DMS 273 (cell line): Measurements from ENCODE around the gene AP2B1.
A peak's percentile ranks its signal among the peaks of the same experiment; 100 is the strongest.
"Not testable (repeated sequence)": the region's sequence is repeated elsewhere in the genome, so short reads cannot be mapped to it uniquely, and the experiment has no call there.

Source experiments
- DNase-seq: peaks from one replicate; lab custom pipeline; 2025; ENCODE audit not compliant: unreplicated experiment; lab: John Stamatoyannopoulos, UW

Gene AP2B1

DNA sequence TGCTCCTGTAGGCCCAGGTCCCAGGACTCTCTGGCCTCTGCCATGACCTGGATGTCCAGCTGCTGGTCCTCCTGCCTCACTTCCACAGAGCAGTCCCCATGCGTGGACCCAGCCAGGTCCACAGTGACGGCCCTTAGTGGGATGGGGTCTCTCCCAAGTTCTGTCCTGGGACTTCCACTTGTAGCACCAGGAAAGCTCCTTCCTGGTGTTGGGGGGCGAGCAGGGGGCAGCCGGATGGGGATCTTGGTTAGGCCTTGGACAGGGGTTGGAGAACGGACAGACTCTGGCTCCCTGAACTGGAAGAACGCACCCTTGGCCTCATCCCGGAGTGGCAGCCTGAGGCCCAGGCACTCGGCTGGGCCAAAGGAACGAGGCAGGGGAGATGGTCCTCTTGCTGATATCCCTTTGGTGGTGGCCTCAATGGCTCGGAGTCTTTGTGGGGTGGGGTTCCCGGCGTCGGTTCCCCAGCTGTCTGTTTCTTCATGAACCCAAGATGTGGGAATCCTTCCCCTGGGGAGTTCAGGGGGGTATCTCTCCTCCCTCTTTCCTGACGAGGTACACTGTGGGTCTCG, 158.7 kb downstream of the AP2B1 start:
- DNase-seq, result no peak

GRCh38 chr17:35747540-35748017, 160.5 kb downstream of the AP2B1 start:
- peak; percentile 90 for DNase-seq

DNA sequence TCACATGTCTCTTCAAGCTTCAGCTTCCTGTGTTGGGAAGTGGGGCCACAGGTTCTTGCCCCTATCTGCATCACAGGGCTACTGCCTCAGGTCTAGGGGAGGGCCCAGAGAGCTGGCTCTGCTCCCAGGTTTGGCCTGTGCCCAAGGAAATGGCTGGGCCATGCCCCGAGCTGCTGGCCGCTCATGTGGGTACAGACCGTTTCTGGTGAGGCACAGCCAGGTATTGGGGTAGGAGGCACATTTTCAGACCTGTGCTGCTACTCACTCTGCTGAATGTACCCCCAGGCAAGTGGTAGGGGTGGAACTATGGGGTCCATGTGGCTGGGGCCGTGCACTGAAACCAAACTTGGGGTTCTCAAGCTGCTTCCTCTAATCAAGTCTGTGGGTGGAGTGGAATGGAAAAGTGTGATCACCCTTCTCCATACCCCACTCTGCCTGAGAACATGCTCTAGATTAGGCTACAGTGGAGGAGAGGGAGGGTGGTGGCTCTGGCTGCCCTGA, 161.3 kb downstream of the AP2B1 start:
- DNase-seq, result peak; percentile 50

GRCh38 chr17:35748979-35749378, 161.9 kb downstream of the AP2B1 start:
- DNase-seq, result no peak

GRCh38 chr17:35749560-35750412, 162.7 kb downstream of the AP2B1 start:
- DNase-seq, result peak; percentile 51

DNA sequence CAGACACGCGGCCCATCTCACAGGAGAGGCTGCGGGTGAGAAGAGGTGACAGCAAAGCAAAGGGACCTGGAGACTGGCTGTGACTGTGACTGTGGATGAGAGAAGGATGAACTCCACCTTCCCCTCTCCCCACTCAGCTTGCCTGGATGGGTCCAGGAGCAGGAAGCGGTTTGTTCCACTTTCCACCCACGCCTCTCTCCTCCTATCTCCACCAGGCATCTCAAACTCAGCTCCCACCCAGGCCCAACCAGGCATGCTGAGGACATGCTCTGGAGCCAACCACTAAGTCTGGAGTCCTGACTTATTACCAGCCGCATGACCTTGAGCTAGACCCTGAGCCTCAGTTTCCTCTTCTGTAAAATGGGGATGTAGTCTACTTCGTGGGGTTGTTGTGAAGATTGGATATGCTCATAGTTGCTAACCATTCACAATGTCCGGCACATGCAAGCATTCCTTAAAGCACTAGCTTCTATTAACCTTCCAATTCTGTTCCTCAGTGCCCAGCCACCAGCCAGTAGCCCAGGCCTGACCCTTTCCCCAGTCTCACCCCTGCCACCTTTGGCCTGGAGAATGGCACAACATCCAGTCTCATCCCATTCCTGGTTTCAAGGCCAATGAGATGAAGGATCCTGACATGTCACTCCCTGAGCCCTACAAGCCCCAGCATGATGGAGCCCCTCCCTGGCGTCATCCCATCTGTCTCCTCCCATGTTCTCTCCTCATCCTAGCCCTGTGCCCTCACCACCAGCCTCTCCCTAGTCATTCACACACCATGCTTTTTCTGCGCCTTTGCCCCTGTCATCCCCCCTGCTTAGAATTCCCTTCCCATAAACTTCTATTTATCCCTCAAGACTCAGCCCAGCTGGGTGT, 163.6 kb downstream of the AP2B1 start:
- DNase-seq, result peak; percentile 71

- DNase-seq, result not testable (repeated sequence)
These were observed 164.4 kb downstream of the AP2B1 start for GRCh38 chr17:35751541-35751940.

DNA sequence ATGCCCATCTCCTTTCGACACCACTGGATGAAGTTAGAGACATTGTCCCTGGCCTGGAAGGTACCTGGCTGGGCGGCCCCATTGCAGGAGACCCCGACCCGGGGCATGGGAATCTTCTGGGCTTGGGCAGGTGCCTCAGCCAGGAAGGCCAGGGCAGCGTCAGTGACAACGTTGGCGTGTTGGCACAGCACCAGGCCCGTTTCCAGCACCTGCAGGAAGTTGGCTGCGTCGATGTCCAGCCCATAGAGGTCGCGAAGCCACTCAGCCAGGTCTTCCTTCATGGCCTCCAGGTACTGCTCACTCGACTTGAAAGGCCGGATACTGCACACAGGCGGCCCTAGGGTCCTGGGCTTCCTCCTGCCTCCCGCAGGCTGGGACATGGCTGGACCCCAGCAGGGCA, 165.3 kb downstream of the AP2B1 start:
- no peak for DNase-seq

- no peak for DNase-seq
These were observed 166.0 kb downstream of the AP2B1 start, which contains the start of gene GAS2L2 for GRCh38 chr17:35752945-35753764. Gene GAS2L2, minus strand, starts transcription at chr17:35753239. Its CDS starts 389 bp downstream, at chr17:35752850.

DNA sequence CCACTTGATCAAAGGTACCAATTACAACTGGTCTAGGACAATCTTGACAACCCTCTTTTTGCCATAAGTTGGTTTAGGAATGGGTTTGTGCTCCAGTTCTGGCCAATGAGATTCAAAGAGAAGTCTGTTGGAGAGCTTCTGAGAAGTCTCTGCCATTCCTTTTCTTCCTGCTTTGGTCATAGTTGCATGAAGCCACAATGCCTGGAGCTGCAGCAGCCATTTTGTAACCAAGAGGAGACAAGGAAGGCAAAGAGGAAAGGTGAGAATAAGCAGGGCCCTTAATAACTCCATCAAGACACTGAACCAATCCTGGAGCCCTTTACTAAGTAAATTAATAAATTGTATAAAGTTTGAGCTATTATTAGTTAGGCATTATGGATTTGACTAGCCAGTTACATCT, 170.1 kb downstream of the AP2B1 start:
- DNase-seq, result no peak

DNA sequence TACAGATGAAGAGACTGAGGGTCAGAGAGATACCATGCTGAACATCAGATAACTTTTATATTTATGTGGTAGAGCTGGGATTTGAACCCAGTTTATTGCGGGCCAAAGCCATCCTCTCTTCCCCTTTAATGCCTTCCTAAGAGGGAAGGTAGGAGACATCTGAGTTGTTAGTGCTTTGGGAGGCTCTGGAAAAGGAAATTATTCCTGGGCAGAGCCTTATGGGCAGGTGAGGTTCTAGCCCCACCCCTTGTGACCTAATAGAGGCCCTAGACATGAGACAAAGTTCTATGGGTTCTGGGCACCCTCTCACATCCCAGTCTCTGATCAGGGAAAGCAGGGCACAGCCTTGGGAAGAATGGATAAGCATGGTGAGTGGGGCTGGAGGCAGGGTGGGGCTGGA, 173.5 kb downstream of the AP2B1 start, which contains the start of gene C17orf50:
Gene C17orf50, plus strand, starts transcription at position 301 of the 400 bp plus-strand sequence. Its CDS starts 55 bp downstream, at position 356.
- no peak for DNase-seq

DNA sequence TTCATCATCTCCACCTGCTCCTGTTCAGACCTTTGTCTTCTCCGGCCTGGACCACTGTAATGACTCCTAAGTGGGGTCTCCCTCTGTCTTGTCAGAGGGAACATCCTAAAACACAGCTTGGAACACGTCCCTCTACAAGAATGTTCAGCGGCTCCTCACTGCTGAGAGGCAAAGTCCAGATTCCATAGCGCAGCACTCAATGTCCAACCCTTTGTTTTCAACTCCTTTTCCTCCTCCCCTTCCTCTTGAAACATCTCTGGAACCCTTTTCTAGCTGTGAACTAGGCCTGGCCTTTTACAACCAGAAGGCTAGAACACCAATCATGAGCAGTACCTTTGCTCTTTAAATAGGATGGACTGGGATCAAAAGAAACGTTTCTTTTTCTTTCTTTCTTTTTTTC, 174.5 kb downstream of the AP2B1 start:
- DNase-seq, result no peak

- no peak for DNase-seq
These were observed 176.6 kb downstream of the AP2B1 start for GRCh38 chr17:35763767-35764122.

GRCh38 chr17:35764123-35764991, 177.2 kb downstream of the AP2B1 start:
- peak; percentile 97 for DNase-seq

GRCh38 chr17:35765086-35765710, 178.1 kb downstream of the AP2B1 start:
- no peak for DNase-seq

GRCh38 chr17:35765756-35766488, 178.8 kb downstream of the AP2B1 start:
- no peak for DNase-seq

DNA sequence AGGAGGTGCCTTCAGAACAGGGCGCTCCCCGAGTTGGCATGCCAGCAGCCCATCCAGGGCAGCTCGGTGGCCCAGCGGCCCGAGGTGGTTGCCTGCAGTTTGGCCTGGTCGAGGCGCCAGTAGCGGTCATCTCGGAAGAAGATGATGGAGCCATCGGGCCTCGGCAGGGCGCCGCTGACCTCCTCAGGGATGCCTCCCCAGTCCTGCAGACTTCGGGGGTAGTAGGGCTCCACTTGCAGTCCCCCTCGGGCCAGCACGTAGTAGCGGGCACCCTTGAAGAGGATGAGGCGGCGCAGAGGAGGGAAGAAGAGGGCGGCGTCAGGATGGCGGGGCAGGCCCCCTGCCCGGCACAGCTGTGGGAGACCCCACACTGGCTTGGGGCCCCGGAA, 179.4 kb downstream of the AP2B1 start:
- DNase-seq, result no peak

DNA sequence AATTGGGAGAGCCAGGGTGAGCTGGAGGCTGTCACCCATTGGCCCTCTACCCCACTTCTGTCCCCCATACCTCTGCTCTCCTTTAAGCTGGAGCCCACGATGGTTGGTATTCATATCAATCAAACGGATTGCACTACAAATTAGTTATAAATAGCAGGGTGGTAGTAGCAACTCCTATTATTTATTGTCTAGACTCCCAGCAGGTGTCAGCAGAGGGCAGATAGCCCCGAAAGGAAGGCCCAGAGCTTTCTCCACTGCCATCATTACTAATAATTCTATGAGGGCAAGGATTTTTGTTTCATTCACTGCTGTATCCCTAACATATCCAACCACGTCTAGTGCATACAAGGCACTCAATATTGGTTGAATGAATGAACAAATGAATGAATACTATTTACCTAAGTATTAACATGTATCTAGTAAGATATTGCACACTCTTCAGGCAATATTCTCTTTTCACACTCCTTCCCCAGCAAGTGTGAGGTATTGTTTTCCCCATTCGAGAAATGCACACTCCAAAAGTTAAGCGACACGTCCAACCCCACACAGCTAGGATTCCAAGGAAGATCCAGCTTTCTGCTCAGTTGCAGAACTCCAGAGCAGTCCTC, 179.9 kb downstream of the AP2B1 start:
- DNase-seq, result peak; percentile 71
